GM23338 (cell line): ENCODE measurements around the gene LARGE1. TPM values are rescaled to one million over a fixed set of nuclear protein-coding genes. Genes with fewer than 3 reads are reported as not detected.

Experiments
- ATAC-seq: fragments of 200-7000 bp; cut with Tn5 transposase; 3 replicates; pipeline ENCODE4 v1.9.1; 2020
- DNase-seq: peaks from one replicate; pipeline ENCODE4 v3.0.0-alpha.2; 2015; ENCODE audit warnings: low spot score
- H2AFZ ChIP-seq: fragments of 200-600 bp; sonication (generic); 2 replicates; pipeline ENCODE4 v1.8.0; 2016; ENCODE audit warnings: antibody characterized with exemption, mild to moderate bottlenecking, moderate library complexity
- H3F3A ChIP-seq: fragments of 200-600 bp; sonication (generic); replicated peaks from 2 replicates; pipeline ENCODE4 v1.8.0; 2017; ENCODE audit warnings: antibody characterized with exemption, mixed run types, low read depth
- H3K27ac ChIP-seq: fragments of 200-600 bp; sonication (generic); 2 replicates; pipeline ENCODE4 v1.6.1; 2016; ENCODE audit warnings: low read depth
- H3K27me3 ChIP-seq: fragments of 200-600 bp; sonication (generic); 2 replicates; pipeline ENCODE4 v1.8.0; 2016; ENCODE audit warnings: mild to moderate bottlenecking, mixed run types, moderate library complexity; ENCODE audit not compliant: insufficient read depth
- H3K36me3 ChIP-seq: fragments of 200-600 bp; sonication (generic); 2 replicates; pipeline ENCODE4 v1.8.0; 2016; ENCODE audit warnings: mild to moderate bottlenecking; ENCODE audit not compliant: insufficient read depth
- H3K4me1 ChIP-seq: fragments of 200-600 bp; sonication (generic); 2 replicates; pipeline ENCODE4 v1.8.0; 2016; ENCODE audit warnings: mild to moderate bottlenecking, moderate library complexity; ENCODE audit not compliant: insufficient read depth
- H3K4me2 ChIP-seq: fragments of 200-600 bp; sonication (generic); 2 replicates; pipeline ENCODE4 v1.7.1; 2017; ENCODE audit warnings: mixed run types
- H3K4me3 ChIP-seq: fragments of 200-600 bp; sonication (generic); 2 replicates; pipeline ENCODE4 v1.6.1; 2016; ENCODE audit warnings: mixed run types
- H3K79me2 ChIP-seq: fragments of 200-600 bp; sonication (generic); replicated peaks from 2 replicates; pipeline ENCODE4 v1.8.0; 2017; ENCODE audit warnings: mild to moderate bottlenecking; ENCODE audit not compliant: insufficient read depth
- H3K9me2 ChIP-seq: fragments of 200-600 bp; sonication (generic); 2 replicates; pipeline ENCODE4 v1.8.0; 2017; ENCODE audit not compliant: insufficient read depth
- H4K20me1 ChIP-seq: fragments of 200-600 bp; sonication (generic); replicated peaks from 2 replicates; pipeline ENCODE4 v1.8.0; 2017; ENCODE audit warnings: mild to moderate bottlenecking; ENCODE audit not compliant: insufficient read depth
- H3K27ac Mint-ChIP-seq: 2 replicates; pipeline ENCODE4 v1.8.0; 2020; ENCODE audit warnings: inconsistent platforms, mild to moderate bottlenecking, moderate library complexity, mixed read lengths
- H3K27me3 Mint-ChIP-seq: 3 replicates; pipeline ENCODE4 v1.8.0; 2022; ENCODE audit warnings: low read depth, mild to moderate bottlenecking, moderate library complexity, mixed read lengths, inconsistent platforms; ENCODE audit not compliant: insufficient read depth, poor library complexity
- H3K36me3 Mint-ChIP-seq: 3 replicates; pipeline ENCODE4 v1.8.0; 2021; ENCODE audit warnings: low read depth, mild to moderate bottlenecking, inconsistent platforms, moderate library complexity, mixed read lengths
- H3K4me1 Mint-ChIP-seq: 3 replicates; pipeline ENCODE4 v1.8.0; 2020; ENCODE audit warnings: mild to moderate bottlenecking, inconsistent platforms, mixed read lengths
- H3K4me3 Mint-ChIP-seq: 3 replicates; pipeline ENCODE4 v1.8.0; 2021; ENCODE audit warnings: moderate library complexity, mild to moderate bottlenecking, inconsistent platforms, mixed read lengths
- H3K9me3 Mint-ChIP-seq: 3 replicates; pipeline ENCODE4 v1.8.0; 2020; ENCODE audit warnings: moderate library complexity, mild to moderate bottlenecking, inconsistent platforms, mixed read lengths
- EZH2phosphoT487 ChIP-seq: fragments of 200-600 bp; sonication (generic); IDR thresholded peaks from one replicate; pipeline ENCODE4 v1.8.1; 2018; ENCODE audit warnings: antibody characterized with exemption; ENCODE audit not compliant: unreplicated experiment
- NANOG ChIP-seq: IDR thresholded peaks from 2 replicates; pipeline ENCODE4 v1.6.1; 2016; ENCODE audit warnings: antibody characterized with exemption, borderline replicate concordance
- POLR2AphosphoS5 ChIP-seq: IDR thresholded peaks from 2 replicates; pipeline ENCODE4 v1.6.1; 2016; ENCODE audit warnings: antibody characterized with exemption, low read depth
- STAT1 ChIP-seq: IDR thresholded peaks from one replicate; pipeline ENCODE4 v1.6.1; 2016; ENCODE audit warnings: antibody characterized with exemption; ENCODE audit not compliant: unreplicated experiment
- ZNF114 ChIP-seq: fragments of 250-450 bp; sonication (Bioruptor Pico); IDR thresholded peaks from 2 replicates; pipeline ENCODE4 v1.5.0; 2020; ENCODE audit warnings: mild to moderate bottlenecking, moderate library complexity
- ZNF331 ChIP-seq: fragments of 250-450 bp; sonication (Bioruptor Pico); IDR thresholded peaks from 2 replicates; pipeline ENCODE4 v1.5.0; 2020; ENCODE audit warnings: low read depth, mild to moderate bottlenecking, moderate library complexity
- polyA plus RNA-seq: library from polyadenylated mRNA; unstranded; fragments of >200 nt; fragmentation: Nextera tagmentation; extraction: Ambion mirVana; gene quantifications from 2 replicates; pipeline ENCODE4 v1.2.1, GENCODE V29; 2016
- total RNA-seq: library from RNA; depleted of rRNA; stranded (reverse); fragments of >200 nt; shearing (Covaris generic); gene quantifications from 2 replicates; pipeline ENCODE4 v1.2.3, GENCODE V29; 2014
- TF ChIP-seq, protein P1 (sequence below), 2 experiments: fragments of 200-600 bp in 1 of 2; sonication (generic) in 1 of 2; conservative IDR thresholded peaks; 2 replicates each; pipeline versions ENCODE4 v1.5.1 to v1.6.1; 2016 to 2017; ENCODE audit warnings: antibody characterized with exemption in 2 of 2, low read depth in 2 of 2, mild to moderate bottlenecking in 2 of 2, moderate library complexity in 1 of 2
- TF ChIP-seq, protein P2 (sequence below): fragments of 250-450 bp; sonication (Bioruptor Pico); IDR thresholded peaks from 2 replicates; pipeline ENCODE4 v1.5.0; 2020; ENCODE audit warnings: mild to moderate bottlenecking, moderate library complexity

The LARGE1 gene
- total and polyA plus RNA-seq, 2 experiments from 2014 or later: 12.8 to 75.6 TPM

DNA sequence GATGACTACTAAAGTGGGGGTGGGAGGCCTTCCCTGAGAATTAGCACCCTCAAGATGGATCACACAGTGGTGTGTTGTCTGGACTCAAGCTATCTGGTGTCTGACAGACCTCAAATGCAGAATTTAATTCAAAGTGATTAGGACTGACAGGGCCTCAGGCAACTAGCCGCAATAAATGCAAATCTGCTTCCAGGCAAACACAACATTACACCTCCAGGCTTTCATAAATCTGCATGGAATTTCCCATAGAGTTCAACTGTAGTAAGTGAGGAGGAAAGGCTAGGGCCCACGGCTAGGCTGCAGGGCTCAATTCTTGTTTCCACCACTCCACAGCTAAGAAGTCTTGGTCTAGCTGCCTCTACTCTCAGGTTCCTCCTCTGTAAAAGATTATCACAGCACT, 331.4 kb downstream of the LARGE1 start:
- H3K27me3 Mint-ChIP-seq: peaks cover 1% of the 10 kb centered on the region
- Histone ChIP-seq H3K27ac (no peak overlapping the region), H4K20me1 (no peaks in the 10 kb centered on the region; the same call in 1 of the 2 replicates), H3K36me3 (no peaks in the 10 kb centered on the region), H3K4me3 (no peak overlapping the region), H2AFZ (no peak overlapping the region), H3K79me2 (no peaks in the 10 kb centered on the region; the same call in 1 of the 2 replicates), H3K4me2 (no peak overlapping the region), H3F3A (no peaks in the 10 kb centered on the region), H3K4me1 (peaks cover 8% of the 10 kb centered on the region; the same call in 1 of the 2 replicates), H3K9me2 (no peaks in the 10 kb centered on the region), H3K27me3 (no peaks in the 10 kb centered on the region)
- no peak overlapping the region for H3K27ac Mint-ChIP-seq
- H3K36me3 Mint-ChIP-seq: no peaks in the 10 kb centered on the region; the same call in 1 of the 3 replicates
- TF ChIP-seq EZH2phosphoT487: no peak
- TF ChIP-seq STAT1: no peak
- no peak for TF ChIP-seq ZNF331 (CRISPR knock-in tag)
- no peak for TF ChIP-seq ZNF114 (CRISPR knock-in tag)
- TF ChIP-seq POLR2AphosphoS5: no peak
- TF ChIP-seq NANOG: no peak
- TF ChIP-seq, protein P1, sequence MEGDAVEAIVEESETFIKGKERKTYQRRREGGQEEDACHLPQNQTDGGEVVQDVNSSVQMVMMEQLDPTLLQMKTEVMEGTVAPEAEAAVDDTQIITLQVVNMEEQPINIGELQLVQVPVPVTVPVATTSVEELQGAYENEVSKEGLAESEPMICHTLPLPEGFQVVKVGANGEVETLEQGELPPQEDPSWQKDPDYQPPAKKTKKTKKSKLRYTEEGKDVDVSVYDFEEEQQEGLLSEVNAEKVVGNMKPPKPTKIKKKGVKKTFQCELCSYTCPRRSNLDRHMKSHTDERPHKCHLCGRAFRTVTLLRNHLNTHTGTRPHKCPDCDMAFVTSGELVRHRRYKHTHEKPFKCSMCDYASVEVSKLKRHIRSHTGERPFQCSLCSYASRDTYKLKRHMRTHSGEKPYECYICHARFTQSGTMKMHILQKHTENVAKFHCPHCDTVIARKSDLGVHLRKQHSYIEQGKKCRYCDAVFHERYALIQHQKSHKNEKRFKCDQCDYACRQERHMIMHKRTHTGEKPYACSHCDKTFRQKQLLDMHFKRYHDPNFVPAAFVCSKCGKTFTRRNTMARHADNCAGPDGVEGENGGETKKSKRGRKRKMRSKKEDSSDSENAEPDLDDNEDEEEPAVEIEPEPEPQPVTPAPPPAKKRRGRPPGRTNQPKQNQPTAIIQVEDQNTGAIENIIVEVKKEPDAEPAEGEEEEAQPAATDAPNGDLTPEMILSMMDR (conservative IDR thresholded peaks at IDR 0.05; ENCODE audit: low read depth in 2 of 2): no peak
- H3K4me3 Mint-ChIP-seq: no peak overlapping the region
- H3K4me1 Mint-ChIP-seq: peaks cover 15% of the 10 kb centered on the region
- no peaks in the 10 kb centered on the region for H3K9me3 Mint-ChIP-seq
- DNase-seq (no peak), ATAC-seq (no peak)

DNA sequence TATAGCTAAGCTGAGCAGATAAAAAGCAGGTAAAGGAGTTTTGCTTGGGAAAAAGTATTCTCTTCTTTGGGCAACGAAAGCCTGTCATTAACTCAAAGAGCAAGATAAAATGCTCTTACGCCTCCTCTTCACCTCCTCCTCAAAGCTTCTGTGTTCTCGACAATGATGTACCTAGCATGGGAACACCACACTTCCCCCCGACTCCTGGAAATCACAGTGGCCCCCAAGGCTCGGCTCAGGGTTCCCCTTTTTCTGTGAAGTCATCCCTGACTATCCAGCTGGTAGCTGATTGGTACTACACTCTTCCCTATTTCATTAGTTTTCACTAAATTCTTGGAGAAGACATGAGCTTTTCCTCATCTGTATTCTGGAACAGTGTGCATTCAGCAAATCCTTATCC, 336.1 kb downstream of the LARGE1 start:
- Mint-ChIP-seq H3K4me3 (no peak overlapping the region), H3K9me3 (no peaks in the 10 kb centered on the region), H3K27ac (no peak overlapping the region), H3K27me3 (peaks cover 2% of the 10 kb centered on the region), H3K36me3 (no peaks in the 10 kb centered on the region; the same call in 2 of the 3 replicates), H3K4me1 (peaks cover 19% of the 10 kb centered on the region; the same call in 2 of the 3 replicates)
- Histone ChIP-seq H3K27me3 (no peaks in the 10 kb centered on the region), H3F3A (no peaks in the 10 kb centered on the region), H3K4me1 (peaks cover 8% of the 10 kb centered on the region; the same call in 1 of the 2 replicates), H3K36me3 (no peaks in the 10 kb centered on the region), H3K4me2 (no peak overlapping the region), H3K27ac (no peak overlapping the region), H4K20me1 (peaks cover 7% of the 10 kb centered on the region; the same call in 1 of the 2 replicates), H3K4me3 (no peak overlapping the region), H2AFZ (no peak overlapping the region), H3K79me2 (peaks cover 2% of the 10 kb centered on the region; the same call in 1 of the 2 replicates), H3K9me2 (peaks cover 4% of the 10 kb centered on the region; the same call in 1 of the 2 replicates)
- no peak for DNase-seq
- ATAC-seq: no peak
- TF ChIP-seq, protein P2, sequence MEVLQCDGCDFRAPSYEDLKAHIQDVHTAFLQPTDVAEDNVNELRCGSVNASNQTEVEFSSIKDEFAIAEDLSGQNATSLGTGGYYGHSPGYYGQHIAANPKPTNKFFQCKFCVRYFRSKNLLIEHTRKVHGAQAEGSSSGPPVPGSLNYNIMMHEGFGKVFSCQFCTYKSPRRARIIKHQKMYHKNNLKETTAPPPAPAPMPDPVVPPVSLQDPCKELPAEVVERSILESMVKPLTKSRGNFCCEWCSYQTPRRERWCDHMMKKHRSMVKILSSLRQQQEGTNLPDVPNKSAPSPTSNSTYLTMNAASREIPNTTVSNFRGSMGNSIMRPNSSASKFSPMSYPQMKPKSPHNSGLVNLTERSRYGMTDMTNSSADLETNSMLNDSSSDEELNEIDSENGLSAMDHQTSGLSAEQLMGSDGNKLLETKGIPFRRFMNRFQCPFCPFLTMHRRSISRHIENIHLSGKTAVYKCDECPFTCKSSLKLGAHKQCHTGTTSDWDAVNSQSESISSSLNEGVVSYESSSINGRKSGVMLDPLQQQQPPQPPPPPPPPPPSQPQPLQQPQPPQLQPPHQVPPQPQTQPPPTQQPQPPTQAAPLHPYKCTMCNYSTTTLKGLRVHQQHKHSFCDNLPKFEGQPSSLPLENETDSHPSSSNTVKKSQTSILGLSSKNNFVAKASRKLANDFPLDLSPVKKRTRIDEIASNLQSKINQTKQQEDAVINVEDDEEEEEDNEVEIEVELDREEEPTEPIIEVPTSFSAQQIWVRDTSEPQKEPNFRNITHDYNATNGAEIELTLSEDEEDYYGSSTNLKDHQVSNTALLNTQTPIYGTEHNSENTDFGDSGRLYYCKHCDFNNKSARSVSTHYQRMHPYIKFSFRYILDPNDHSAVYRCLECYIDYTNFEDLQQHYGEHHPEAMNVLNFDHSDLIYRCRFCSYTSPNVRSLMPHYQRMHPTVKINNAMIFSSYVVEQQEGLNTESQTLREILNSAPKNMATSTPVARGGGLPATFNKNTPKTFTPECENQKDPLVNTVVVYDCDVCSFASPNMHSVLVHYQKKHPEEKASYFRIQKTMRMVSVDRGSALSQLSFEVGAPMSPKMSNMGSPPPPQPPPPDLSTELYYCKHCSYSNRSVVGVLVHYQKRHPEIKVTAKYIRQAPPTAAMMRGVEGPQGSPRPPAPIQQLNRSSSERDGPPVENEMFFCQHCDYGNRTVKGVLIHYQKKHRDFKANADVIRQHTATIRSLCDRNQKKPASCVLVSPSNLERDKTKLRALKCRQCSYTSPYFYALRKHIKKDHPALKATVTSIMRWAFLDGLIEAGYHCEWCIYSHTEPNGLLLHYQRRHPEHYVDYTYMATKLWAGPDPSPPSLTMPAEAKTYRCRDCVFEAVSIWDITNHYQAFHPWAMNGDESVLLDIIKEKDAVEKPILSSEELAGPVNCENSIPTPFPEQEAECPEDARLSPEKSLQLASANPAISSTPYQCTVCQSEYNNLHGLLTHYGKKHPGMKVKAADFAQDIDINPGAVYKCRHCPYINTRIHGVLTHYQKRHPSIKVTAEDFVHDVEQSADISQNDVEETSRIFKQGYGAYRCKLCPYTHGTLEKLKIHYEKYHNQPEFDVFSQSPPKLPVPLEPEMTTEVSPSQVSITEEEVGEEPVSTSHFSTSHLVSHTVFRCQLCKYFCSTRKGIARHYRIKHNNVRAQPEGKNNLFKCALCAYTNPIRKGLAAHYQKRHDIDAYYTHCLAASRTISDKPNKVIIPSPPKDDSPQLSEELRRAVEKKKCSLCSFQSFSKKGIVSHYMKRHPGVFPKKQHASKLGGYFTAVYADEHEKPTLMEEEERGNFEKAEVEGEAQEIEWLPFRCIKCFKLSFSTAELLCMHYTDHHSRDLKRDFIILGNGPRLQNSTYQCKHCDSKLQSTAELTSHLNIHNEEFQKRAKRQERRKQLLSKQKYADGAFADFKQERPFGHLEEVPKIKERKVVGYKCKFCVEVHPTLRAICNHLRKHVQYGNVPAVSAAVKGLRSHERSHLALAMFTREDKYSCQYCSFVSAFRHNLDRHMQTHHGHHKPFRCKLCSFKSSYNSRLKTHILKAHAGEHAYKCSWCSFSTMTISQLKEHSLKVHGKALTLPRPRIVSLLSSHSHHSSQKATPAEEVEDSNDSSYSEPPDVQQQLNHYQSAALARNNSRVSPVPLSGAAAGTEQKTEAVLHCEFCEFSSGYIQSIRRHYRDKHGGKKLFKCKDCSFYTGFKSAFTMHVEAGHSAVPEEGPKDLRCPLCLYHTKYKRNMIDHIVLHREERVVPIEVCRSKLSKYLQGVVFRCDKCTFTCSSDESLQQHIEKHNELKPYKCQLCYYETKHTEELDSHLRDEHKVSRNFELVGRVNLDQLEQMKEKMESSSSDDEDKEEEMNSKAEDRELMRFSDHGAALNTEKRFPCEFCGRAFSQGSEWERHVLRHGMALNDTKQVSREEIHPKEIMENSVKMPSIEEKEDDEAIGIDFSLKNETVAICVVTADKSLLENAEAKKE: no peak
- TF ChIP-seq, protein P1 (conservative IDR thresholded peaks at IDR 0.05; ENCODE audit: low read depth in 2 of 2): no peak
- no peak for TF ChIP-seq STAT1
